Calu3 (cell line): ENCODE results near the gene CPAMD8. TPM values are rescaled to one million over a fixed set of nuclear protein-coding genes. Genes with fewer than 3 reads are reported as not detected.

ENCODE experiments used
- BruUV-seq: library from RNA; stranded (reverse); fragments of 400-500 nt; replicated peaks from 2 replicates; lab custom pipeline; 2021; lab: Mats Ljungman, UMichigan
- CTCF ChIA-PET: fragments of 300-600 bp; sonication (Branson Sonifier 250); formaldehyde crosslinking; loops from one replicate; lab custom pipeline; 2022; ENCODE audit warnings: antibody characterized with exemption; lab: Charles Lee
- DNase-seq: peaks from one replicate; pipeline ENCODE4 v3.0.0; 2022
- H3K27ac Mint-ChIP-seq: one replicate; pipeline ENCODE4 v1.8.0; 2022; ENCODE audit warnings: mixed read lengths; ENCODE audit not compliant: unreplicated experiment
- H3K27me3 Mint-ChIP-seq: one replicate; pipeline ENCODE4 v1.8.0; 2022; ENCODE audit warnings: mixed read lengths; ENCODE audit not compliant: unreplicated experiment
- H3K36me3 Mint-ChIP-seq: one replicate; pipeline ENCODE4 v1.8.0; 2022; ENCODE audit warnings: mild to moderate bottlenecking, moderate library complexity, mixed read lengths; ENCODE audit not compliant: insufficient read depth, unreplicated experiment
- H3K4me1 Mint-ChIP-seq: one replicate; pipeline ENCODE4 v1.8.0; 2022; ENCODE audit warnings: mild to moderate bottlenecking, low read depth, mixed read lengths; ENCODE audit not compliant: unreplicated experiment
- H3K4me3 Mint-ChIP-seq: one replicate; pipeline ENCODE4 v1.8.0; 2022; ENCODE audit warnings: mild to moderate bottlenecking, low read depth, moderate library complexity, mixed read lengths; ENCODE audit not compliant: unreplicated experiment
- H3K9me3 Mint-ChIP-seq: one replicate; pipeline ENCODE4 v1.8.0; 2022; ENCODE audit warnings: low read depth, mixed read lengths; ENCODE audit not compliant: unreplicated experiment
- intact Hi-C: fragments of 100-400 bp; cut with micrococcal nuclease; formaldehyde crosslinking; loops from one replicate; pipeline ENCODE4 v1.10.0; 2022; ENCODE audit not compliant: unreplicated experiment
- total RNA-seq: library from RNA; stranded (reverse); gene quantifications from 2 replicates; pipeline ENCODE4 v1.2.3, GENCODE V29; 2022
- TF ChIP-seq, protein P1 (sequence below): fragments of 200-600 bp; IDR thresholded peaks from one replicate; pipeline ENCODE4 v1.8.0; 2022; ENCODE audit warnings: antibody characterized with exemption; ENCODE audit not compliant: unreplicated experiment

The CPAMD8 gene
- total RNA-seq, 1 experiment from 2014 or later: 5.8 TPM

GRCh38 chr19:16847430-16847829 is 179.2 kb downstream of the CPAMD8 start:
- no TSS peak for BruUV-seq
- Mint-ChIP-seq H3K4me1 (no peaks in the 10 kb centered on the region), H3K4me3 (no peak overlapping the region), H3K36me3 (peaks cover 42% of the 10 kb centered on the region), H3K9me3 (no peaks in the 10 kb centered on the region), H3K27me3 (no peaks in the 10 kb centered on the region), H3K27ac (no peak overlapping the region)
- no peak for DNase-seq
- CTCF ChIA-PET: no interaction called here
- intact Hi-C loops: no loop called here
- TF ChIP-seq, protein P1, sequence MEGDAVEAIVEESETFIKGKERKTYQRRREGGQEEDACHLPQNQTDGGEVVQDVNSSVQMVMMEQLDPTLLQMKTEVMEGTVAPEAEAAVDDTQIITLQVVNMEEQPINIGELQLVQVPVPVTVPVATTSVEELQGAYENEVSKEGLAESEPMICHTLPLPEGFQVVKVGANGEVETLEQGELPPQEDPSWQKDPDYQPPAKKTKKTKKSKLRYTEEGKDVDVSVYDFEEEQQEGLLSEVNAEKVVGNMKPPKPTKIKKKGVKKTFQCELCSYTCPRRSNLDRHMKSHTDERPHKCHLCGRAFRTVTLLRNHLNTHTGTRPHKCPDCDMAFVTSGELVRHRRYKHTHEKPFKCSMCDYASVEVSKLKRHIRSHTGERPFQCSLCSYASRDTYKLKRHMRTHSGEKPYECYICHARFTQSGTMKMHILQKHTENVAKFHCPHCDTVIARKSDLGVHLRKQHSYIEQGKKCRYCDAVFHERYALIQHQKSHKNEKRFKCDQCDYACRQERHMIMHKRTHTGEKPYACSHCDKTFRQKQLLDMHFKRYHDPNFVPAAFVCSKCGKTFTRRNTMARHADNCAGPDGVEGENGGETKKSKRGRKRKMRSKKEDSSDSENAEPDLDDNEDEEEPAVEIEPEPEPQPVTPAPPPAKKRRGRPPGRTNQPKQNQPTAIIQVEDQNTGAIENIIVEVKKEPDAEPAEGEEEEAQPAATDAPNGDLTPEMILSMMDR: no peak

- no peaks in the 10 kb centered on the region for H3K27me3 Mint-ChIP-seq
- H3K9me3 Mint-ChIP-seq: no peaks in the 10 kb centered on the region
- H3K36me3 Mint-ChIP-seq: peaks cover 42% of the 10 kb centered on the region
- H3K4me1 Mint-ChIP-seq: no peaks in the 10 kb centered on the region
- CTCF ChIA-PET: no interaction called here
- no peak for DNase-seq
- TF ChIP-seq, protein P1: no peak
- intact Hi-C loops: no loop called here
- BruUV-seq: no TSS peak
- H3K27ac Mint-ChIP-seq: no peak overlapping the region
- no peak overlapping the region for H3K4me3 Mint-ChIP-seq
These were observed 179.7 kb downstream of the CPAMD8 start for GRCh38 chr19:16846901-16847300.

Other genes with a start within 250 kb of the CPAMD8 start
- 43.1 and 49.7 TPM in 2 replicates for gene SIN3B, start 197.4 kb downstream of the CPAMD8 start, total RNA-seq
- not detected in 2 replicates for gene F2RL3, start 137.8 kb downstream of the CPAMD8 start, total RNA-seq
- 15.7 and 20.5 TPM in 2 replicates for gene HAUS8, start 48.6 kb upstream of the CPAMD8 start, total RNA-seq
- gene MYO9B, start 49.0 kb upstream of the CPAMD8 start, total RNA-seq: 38.4 and 40.4 TPM in 2 replicates
- gene USE1, start 188.5 kb upstream of the CPAMD8 start, total RNA-seq: 10.7 and 11.8 TPM in 2 replicates
- 12.1 and 12.2 TPM in 2 replicates for gene OCEL1, start 199.4 kb upstream of the CPAMD8 start, total RNA-seq
- gene NR2F6, start 219.1 kb upstream of the CPAMD8 start, total RNA-seq: 33.5 and 34.6 TPM in 2 replicates
- gene USHBP1, start 237.9 kb upstream of the CPAMD8 start, total RNA-seq: 0.10 and 0.26 TPM in 2 replicates
- 72.9 and 75.2 TPM in 2 replicates for gene BABAM1, start 240.6 kb upstream of the CPAMD8 start, total RNA-seq